ENCODE measurements around the gene MEG3. TPM values are rescaled to one million over a fixed set of nuclear protein-coding genes. Genes with fewer than 3 reads are reported as not detected.

The MEG3 gene
- total and polyA plus RNA-seq, 2 of the 4 experiments (the other 2 are of a cell fraction): 31.5 to 556 TPM

DNA sequence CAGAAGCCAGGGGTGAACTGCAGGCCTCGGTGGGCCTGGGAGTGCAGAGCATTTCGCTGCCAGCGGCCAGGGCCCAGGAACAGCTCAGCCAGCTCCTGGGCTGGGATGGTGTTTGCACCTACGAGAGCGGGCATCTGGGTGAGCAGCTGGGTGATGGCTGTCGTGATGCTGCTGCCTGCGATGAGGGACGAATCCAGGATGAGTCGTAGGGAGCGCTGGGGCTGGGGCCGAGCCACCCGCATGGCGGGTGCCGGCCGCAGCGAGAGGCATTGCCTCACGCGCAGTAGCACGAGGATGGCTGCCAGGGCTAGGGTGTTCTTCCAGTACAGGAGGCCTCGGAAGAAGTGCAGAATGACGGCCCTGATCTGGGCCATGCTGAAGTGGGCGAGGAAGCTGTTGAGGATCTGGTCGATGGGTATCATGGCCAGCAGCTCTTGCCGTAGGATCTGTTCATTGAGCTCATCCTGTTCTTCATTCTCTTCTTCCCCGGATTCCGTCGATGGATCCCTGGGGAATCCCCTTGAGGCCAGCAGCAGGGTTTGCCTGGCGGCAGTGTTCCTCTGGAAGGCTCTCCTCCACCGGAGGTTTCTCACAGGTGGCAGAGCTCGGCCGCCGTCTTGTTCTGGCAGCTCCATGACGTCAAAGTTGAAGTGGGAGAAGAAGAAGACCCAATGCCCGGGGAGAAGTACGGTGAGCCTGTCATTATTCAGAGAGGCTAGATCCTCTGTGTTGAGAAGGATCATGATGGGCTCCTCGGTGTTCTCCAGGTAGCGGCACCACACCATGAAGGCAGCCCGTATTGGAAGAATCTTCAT, 55.5 kb downstream of the MEG3 start (continued):
- no peak for TF ChIP-seq CEBPB (IDR thresholded peaks at IDR 0.05; ENCODE audit: low read depth, low read length)

DNA sequence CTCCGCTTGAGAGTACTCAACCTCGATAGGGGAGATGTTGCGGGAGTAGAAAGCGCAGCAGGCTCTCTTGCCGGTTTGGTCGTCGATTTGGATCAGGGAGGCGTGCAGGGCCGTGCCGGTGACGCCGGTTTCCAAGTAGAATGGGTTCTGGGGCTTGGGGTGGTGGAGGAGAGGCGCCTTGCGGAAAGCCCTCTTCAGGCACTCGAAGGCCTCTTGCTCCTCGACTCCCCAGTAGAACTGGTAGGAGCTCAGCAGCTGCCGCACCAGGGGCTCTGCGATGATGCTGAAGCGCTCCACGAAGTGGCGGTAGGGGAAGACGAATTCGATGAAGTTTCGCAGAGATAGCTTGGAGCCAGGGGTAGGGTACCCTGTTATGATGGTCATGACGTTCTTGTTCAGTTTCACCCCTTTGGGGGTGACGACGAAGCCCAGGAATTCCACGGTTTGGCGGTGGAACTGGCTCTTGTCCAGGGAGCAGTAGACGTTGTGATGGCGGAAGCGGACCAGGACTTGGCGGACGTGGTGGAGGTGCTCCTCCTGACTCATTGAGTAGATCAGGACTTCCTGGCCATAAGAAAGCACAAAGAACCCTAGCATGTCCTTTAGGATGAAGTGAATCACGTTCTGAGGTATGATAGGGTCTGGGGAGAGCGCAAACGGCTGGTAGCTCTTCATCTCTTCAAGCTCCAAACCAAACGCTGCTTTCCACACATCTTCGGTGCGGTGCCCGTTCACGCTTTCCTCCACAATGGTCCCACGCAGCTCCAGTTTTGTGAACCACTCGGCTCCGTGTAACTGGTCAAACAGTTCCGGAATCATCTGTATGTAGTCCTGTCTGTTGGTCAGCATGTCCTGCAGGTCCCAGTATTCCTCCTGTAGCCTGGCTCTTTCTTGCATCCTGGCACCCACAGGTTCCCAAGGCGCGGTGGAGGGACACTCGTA, 56.4 kb downstream of the MEG3 start:
- peaks cover 63% of the 10 kb centered on the region for H4K20me1 ChIP-seq (ENCODE audit: insufficient read depth, low read length)
- ChIA-PET CTCF (no interaction called here), POLR2A (ENCODE audit: unreplicated experiment) (no interaction called here)
- H4K8ac ChIP-seq (ENCODE audit: low read depth in 2 of 2, low read length in 2 of 2): no peak overlapping the region
- H3K36me3 ChIP-seq (ENCODE audit: control insufficient read depth, insufficient read depth, low read length): peaks cover 70% of the 10 kb centered on the region
- H3K4ac ChIP-seq (ENCODE audit: low read depth, low read length): no peak overlapping the region
- ATAC-seq (ENCODE audit: low read depth) (no peak), DNase-seq (no peak)
- H3K9me1 ChIP-seq (ENCODE audit: insufficient read depth, low read length): peaks cover 4% of the 10 kb centered on the region; the same call in 1 of the 2 replicates
- H2AK9ac ChIP-seq (replicated peaks; ENCODE audit: low read depth, low read length, poor library complexity): no peak overlapping the region
- peaks cover 3% of the 10 kb centered on the region; the same call in 1 of the 2 replicates for H3K9me3 ChIP-seq (ENCODE audit: control insufficient read depth, insufficient read depth, low read length)
- H3K4me3 ChIP-seq (ENCODE audit: insufficient read depth, low read depth, low read length): no peak overlapping the region
- peaks cover 10 to 50% of the 10 kb centered on the region in 2 experiments for H3K79me1 ChIP-seq (ENCODE audit: low read depth in 1 of 2, low read length in 2 of 2)
- WGBS, 2 experiments (ENCODE audit: extremely low coverage in 2 of 2, insufficient read length in 1 of 2): 90% methylated on average over 22 of the region's 49 CpGs; no CpG with 5 or more reads in 1 of the 2 experiments
- no peak overlapping the region for H2BK20ac ChIP-seq (ENCODE audit: low read depth, low read length)
- no peaks in the 10 kb centered on the region for H3K27me3 ChIP-seq (ENCODE audit: control insufficient read depth, insufficient read depth, low read length)
- no TSS peak for BruUV-seq (replicated peaks)
- no peak overlapping the region for H2BK5ac ChIP-seq (ENCODE audit: low read depth, low read length, poor library complexity, severe bottlenecking)
- no peak overlapping the region for H2AFZ ChIP-seq (replicated peaks; ENCODE audit: low read length, poor library complexity)
- TF ChIP-seq CEBPB (IDR thresholded peaks at IDR 0.05; ENCODE audit: low read depth, low read length): no peak
- H2BK120ac ChIP-seq (ENCODE audit: low read depth, low read length): no peak overlapping the region
- H3K4me1 ChIP-seq (ENCODE audit: control insufficient read depth, insufficient read depth, low read length): peaks cover 4% of the 10 kb centered on the region
- dilution Hi-C loops (cut with HindIII; ENCODE audit: low sequenced_read_pairs, unreplicated experiment): no loop called here
- H2BK15ac ChIP-seq (ENCODE audit: low read depth, low read length): no peak overlapping the region
- H4K5ac ChIP-seq (ENCODE audit: low read depth, low read length): no peak overlapping the region
- H2AK5ac ChIP-seq (ENCODE audit: low read depth, low read length): no peak overlapping the region
- H3K23ac ChIP-seq (ENCODE audit: low read depth, low read length): no peak overlapping the region
- no peak overlapping the region for H3K14ac ChIP-seq (replicated peaks; ENCODE audit: low read depth, low read length)
- H4K91ac ChIP-seq (ENCODE audit: insufficient read depth, low read depth, low read length): no peak overlapping the region
- H3K27ac ChIP-seq (ENCODE audit: insufficient read depth, low read length): no peak overlapping the region
- no peak overlapping the region for H3K9ac ChIP-seq (ENCODE audit: low read depth, low read length)
- intact Hi-C loops (cut with micrococcal nuclease): no loop called here
- in situ Hi-C loops (cut with MboI; ENCODE audit: low sequenced_read_pairs): no loop called here
- H3K18ac ChIP-seq (ENCODE audit: low read depth, low read length): no peak overlapping the region
- no peak overlapping the region for H3K56ac ChIP-seq (ENCODE audit: extremely low read depth, insufficient read depth, low read length)
- H3K4me2 ChIP-seq (ENCODE audit: low read depth, low read length): no peak overlapping the region
